Immature natural killer cell (primary cell): ENCODE results near the gene TMEM72. TPM values are rescaled to one million over a fixed set of nuclear protein-coding genes. Genes with fewer than 3 reads are reported as not detected.

Source experiments
- DNase-seq, 3 donors: peaks; one replicate each; pipeline ENCODE4 v3.0.0; 2022; ENCODE audit warnings: mixed read lengths in 1 of 3
- H3K27ac Mint-ChIP-seq, 6 donors: one replicate each; pipeline ENCODE4 v1.8.0; 2020; ENCODE audit warnings: mixed read lengths in 6 of 6, mild to moderate bottlenecking in 5 of 6, inconsistent platforms in 4 of 6, moderate library complexity in 3 of 6
- H3K27me3 Mint-ChIP-seq, 3 donors: one replicate each; pipeline ENCODE4 v1.8.0; 2020 to 2021; ENCODE audit warnings: low read depth in 3 of 3, mild to moderate bottlenecking in 3 of 3, mixed read lengths in 3 of 3, moderate library complexity in 3 of 3, inconsistent platforms in 1 of 3
- H3K36me3 Mint-ChIP-seq, 3 donors: one replicate each; pipeline ENCODE4 v1.8.0; 2020; ENCODE audit warnings: mixed read lengths in 3 of 3, inconsistent platforms in 2 of 3, mild to moderate bottlenecking in 2 of 3
- H3K4me1 Mint-ChIP-seq, 2 donors: one replicate each; pipeline ENCODE4 v1.8.0; 2020; ENCODE audit warnings: inconsistent platforms in 2 of 2, mild to moderate bottlenecking in 2 of 2, mixed read lengths in 2 of 2, moderate library complexity in 1 of 2
- H3K4me3 Mint-ChIP-seq, 5 donors: one replicate each; pipeline ENCODE4 v1.8.0; 2020; ENCODE audit warnings: mild to moderate bottlenecking in 5 of 5, mixed read lengths in 5 of 5, inconsistent platforms in 3 of 5, moderate library complexity in 3 of 5
- H3K9me3 Mint-ChIP-seq, 6 donors: one replicate each; pipeline ENCODE4 v1.8.0; 2020; ENCODE audit warnings: mild to moderate bottlenecking in 6 of 6, mixed read lengths in 6 of 6, inconsistent platforms in 4 of 6, moderate library complexity in 3 of 6
- polyA plus RNA-seq, 3 donors: library from polyadenylated mRNA; unstranded; fragments of 300-500 nt; fragmentation: Illumina TruSeq; gene quantifications; one replicate each; pipeline ENCODE4 v1.2.3, GENCODE V29; 2021

Gene TMEM72
- polyA plus RNA-seq, 3 donors from 2014 or later = not detected

- H3K4me1 Mint-ChIP-seq = peaks cover 89 to 92% of the 10 kb centered on the region in 2 donors
- H3K27ac Mint-ChIP-seq = peak overlapping the region; percentile 57 to 93 (median 70)
- DNase-seq = no peak
- H3K4me3 Mint-ChIP-seq = peak overlapping the region; percentile 53 to 91 (median 67)
- H3K36me3 Mint-ChIP-seq = peaks cover 0 to 10% (median 5%) of the 10 kb centered on the region in 3 donors
- peaks cover 0 to 4% (median 0%) of the 10 kb centered on the region in 3 donors for H3K27me3 Mint-ChIP-seq
- no peaks in the 10 kb centered on the region for H3K9me3 Mint-ChIP-seq
Observed at GRCh38 chr10:44961931-44962750, 51.0 kb downstream of the TMEM72 start.

- Mint-ChIP-seq H3K4me3 (peak overlapping the region; percentile 53 to 91 (median 67)), H3K27me3 (peaks cover 0 to 4% (median 1%) of the 10 kb centered on the region in 3 donors), H3K4me1 (peaks cover 91 to 92% of the 10 kb centered on the region in 2 donors), H3K36me3 (peaks cover 0 to 10% (median 5%) of the 10 kb centered on the region in 3 donors), H3K9me3 (no peaks in the 10 kb centered on the region), H3K27ac (peak overlapping the region in 5 of 6 donors; percentile 57 to 93 (median 66))
- DNase-seq = no peak
Observed at GRCh38 chr10:44962870-44963738, 52.0 kb downstream of the TMEM72 start.

GRCh38 chr10:44963772-44964633 is 52.9 kb downstream of the TMEM72 start:
- H3K36me3 Mint-ChIP-seq = peaks cover 4 to 13% (median 9%) of the 10 kb centered on the region in 3 donors
- DNase-seq = no peak
- H3K27me3 Mint-ChIP-seq = peaks cover 3 to 9% (median 4%) of the 10 kb centered on the region in 3 donors
- no peaks in the 10 kb centered on the region for H3K9me3 Mint-ChIP-seq
- H3K4me3 Mint-ChIP-seq = peak overlapping the region; percentile 52 to 91 (median 65)
- peak overlapping the region in 5 of 6 donors; percentile 55 to 93 (median 70) for H3K27ac Mint-ChIP-seq
- H3K4me1 Mint-ChIP-seq = peaks cover 91 to 92% of the 10 kb centered on the region in 2 donors

GRCh38 chr10:44965104-44965503 is 54.0 kb downstream of the TMEM72 start:
- H3K27ac Mint-ChIP-seq = peak overlapping the region; percentile 37 to 86 (median 72)
- DNase-seq = no peak
- H3K9me3 Mint-ChIP-seq = no peaks in the 10 kb centered on the region
- peaks cover 98 to 99% of the 10 kb centered on the region in 2 donors for H3K4me1 Mint-ChIP-seq
- peak overlapping the region in 3 of 5 donors; percentile 51 to 79 (median 65) for H3K4me3 Mint-ChIP-seq
- H3K27me3 Mint-ChIP-seq = peaks cover 3 to 10% (median 6%) of the 10 kb centered on the region in 3 donors
- peaks cover 4 to 13% (median 9%) of the 10 kb centered on the region in 3 donors for H3K36me3 Mint-ChIP-seq

GRCh38 chr10:44965651-44966097 is 54.5 kb downstream of the TMEM72 start:
- Mint-ChIP-seq H3K4me1 (peaks cover 98 to 99% of the 10 kb centered on the region in 2 donors), H3K27me3 (peaks cover 3 to 10% (median 6%) of the 10 kb centered on the region in 3 donors), H3K27ac (peak overlapping the region; percentile 58 to 88 (median 80)), H3K36me3 (peaks cover 4 to 13% (median 9%) of the 10 kb centered on the region in 3 donors), H3K9me3 (no peaks in the 10 kb centered on the region), H3K4me3 (peak overlapping the region; percentile 40 to 79 (median 65))
- DNase-seq = no peak

GRCh38 chr10:44966129-44966815 is 55.1 kb downstream of the TMEM72 start:
- Mint-ChIP-seq H3K36me3 (peaks cover 4 to 13% (median 9%) of the 10 kb centered on the region in 3 donors), H3K9me3 (no peaks in the 10 kb centered on the region), H3K27ac (peak overlapping the region; percentile 58 to 88 (median 80)), H3K4me3 (peak overlapping the region; percentile 40 to 79 (median 65)), H3K27me3 (peaks cover 3 to 10% (median 6%) of the 10 kb centered on the region in 3 donors), H3K4me1 (peaks cover 97 to 98% of the 10 kb centered on the region in 2 donors)
- DNase-seq = no peak

- Mint-ChIP-seq H3K27ac (peak overlapping the region; percentile 86 to 97 (median 93)), H3K9me3 (no peaks in the 10 kb centered on the region), H3K4me3 (peak overlapping the region in 4 of 5 donors; percentile 83 to 91 (median 87)), H3K4me1 (peaks cover 94 to 97% of the 10 kb centered on the region in 2 donors), H3K36me3 (peaks cover 4 to 18% (median 13%) of the 10 kb centered on the region in 3 donors), H3K27me3 (peaks cover 3 to 10% (median 6%) of the 10 kb centered on the region in 3 donors)
- DNase-seq = no peak
Observed at GRCh38 chr10:44966816-44967509, 55.8 kb downstream of the TMEM72 start.

GRCh38 chr10:44967616-44968015 is 56.5 kb downstream of the TMEM72 start:
- Mint-ChIP-seq H3K4me1 (peaks cover 89 to 96% of the 10 kb centered on the region in 2 donors), H3K27me3 (peaks cover 3 to 10% (median 8%) of the 10 kb centered on the region in 3 donors), H3K27ac (peak overlapping the region; percentile 86 to 97 (median 93)), H3K9me3 (no peaks in the 10 kb centered on the region), H3K36me3 (peaks cover 4 to 20% (median 11%) of the 10 kb centered on the region in 3 donors), H3K4me3 (peak overlapping the region; percentile 78 to 91 (median 84))
- no peak for DNase-seq

GRCh38 chr10:44968091-44968490 is 57.0 kb downstream of the TMEM72 start:
- Mint-ChIP-seq H3K4me3 (peak overlapping the region; percentile 78 to 91 (median 84)), H3K4me1 (peaks cover 85 to 96% of the 10 kb centered on the region in 2 donors), H3K36me3 (peaks cover 4 to 20% (median 10%) of the 10 kb centered on the region in 3 donors), H3K27me3 (peaks cover 3 to 10% (median 8%) of the 10 kb centered on the region in 3 donors), H3K27ac (peak overlapping the region; percentile 86 to 97 (median 93)), H3K9me3 (no peaks in the 10 kb centered on the region)
- DNase-seq = peak; percentile 36 to 38 (median 37)

GRCh38 chr10:44968500-44969400 is 57.6 kb downstream of the TMEM72 start:
- Mint-ChIP-seq H3K27me3 (peaks cover 3 to 10% (median 8%) of the 10 kb centered on the region in 3 donors), H3K4me3 (peak overlapping the region; percentile 78 to 91 (median 84)), H3K27ac (peak overlapping the region; percentile 86 to 97 (median 93)), H3K36me3 (peaks cover 4 to 20% (median 10%) of the 10 kb centered on the region in 3 donors), H3K4me1 (peaks cover 85 to 96% of the 10 kb centered on the region in 2 donors), H3K9me3 (no peaks in the 10 kb centered on the region)
- DNase-seq = peak; percentile 86 to 89 (median 88)

- peak overlapping the region; percentile 7 to 91 (median 63) for H3K4me3 Mint-ChIP-seq
- peak overlapping the region; percentile 86 to 97 (median 93) for H3K27ac Mint-ChIP-seq
Observed at GRCh38 chr10:44969854-44970253, 58.7 kb downstream of the TMEM72 start.

More at GRCh38 chr10:44969854-44970253, 58.7 kb downstream of the TMEM72 start:
- Mint-ChIP-seq H3K9me3 (no peaks in the 10 kb centered on the region), H3K36me3 (peaks cover 4 to 20% (median 10%) of the 10 kb centered on the region in 3 donors), H3K4me1 (peaks cover 86 to 96% of the 10 kb centered on the region in 2 donors), H3K27me3 (peaks cover 3 to 10% (median 8%) of the 10 kb centered on the region in 3 donors)
- no peak for DNase-seq
